H1 (cell line): ENCODE data around the gene SPSB1. TPM values are rescaled to one million over a fixed set of nuclear protein-coding genes. Genes with fewer than 3 reads are reported as not detected.

Experiments
- NANOG ChIP-seq: IDR thresholded peaks from 2 replicates; pipeline ENCODE4 v1.6.1; 2011; ENCODE audit warnings: low read length, low read depth, mild to moderate bottlenecking, inconsistent platforms; ENCODE audit not compliant: insufficient read depth, poor library complexity, severe bottlenecking
- polyA plus RNA-seq, 7 experiments: library from polyadenylated mRNA; depleted of rRNA in 3 of 7; stranded (reverse) in 5 of 7; unstranded in 2 of 7; fragments of >200 nt in 5 of 7; fragments of 200-250 nt in 2 of 7; gene quantifications; 1 replicate in 5 of 7; 2 replicates in 1 of 7; 4 replicates in 1 of 7; pipeline versions ENCODE4 v1.2.1 to v1.2.3, GENCODE V29; 2011 to 2013; ENCODE audit warnings: missing spikeins in 2 of 7, mixed read lengths in 2 of 7
- total RNA-seq: library from RNA; stranded (reverse); fragmentation: NEBNext Ultra II Directional; extraction: Animal tissue kit (Norgen Biotek cat#: 25700); gene quantifications from 2 replicates; pipeline ENCODE4 v1.2.1, GENCODE V29; 2021
- TF ChIP-seq, protein P1 (sequence below): IDR thresholded peaks from 2 replicates; pipeline ENCODE4 v1.6.1; 2012; ENCODE audit warnings: inconsistent platforms

Gene SPSB1
- total and polyA plus RNA-seq, 2 of the 8 experiments (the other 6 are each of a cell fraction or from before 2014, with no cell fraction given), result 5.3 to 6.4 TPM

- TF ChIP-seq NANOG, result no peak
- TF ChIP-seq, protein P1, sequence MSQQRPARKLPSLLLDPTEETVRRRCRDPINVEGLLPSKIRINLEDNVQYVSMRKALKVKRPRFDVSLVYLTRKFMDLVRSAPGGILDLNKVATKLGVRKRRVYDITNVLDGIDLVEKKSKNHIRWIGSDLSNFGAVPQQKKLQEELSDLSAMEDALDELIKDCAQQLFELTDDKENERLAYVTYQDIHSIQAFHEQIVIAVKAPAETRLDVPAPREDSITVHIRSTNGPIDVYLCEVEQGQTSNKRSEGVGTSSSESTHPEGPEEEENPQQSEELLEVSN, result no peak
These were observed 56.7 kb downstream of the SPSB1 start (continued) for GRCh38 chr1:9349331-9349851.
